Astrocyte of the spinal cord (primary cell): ENCODE results near the gene PRND.
A peak's percentile ranks its signal among the peaks of the same experiment; 100 is the strongest.
"Not testable (repeated sequence)": the region's sequence is repeated elsewhere in the genome, so short reads cannot be mapped to it uniquely, and the experiment has no call there.

Source experiments
- DNase-seq: peaks from one replicate; pipeline ENCODE4 v3.0.0; 2011; ENCODE audit warnings: low read depth, low spot score
- H3K4me3 ChIP-seq: 2 replicates; pipeline ENCODE4 v1.5.1; 2011; ENCODE audit warnings: low read depth, mild to moderate bottlenecking, low read length, moderate library complexity
- in situ Hi-C: cut with HindIII; loops from 2 replicates; pipeline ENCODE4 v1.10.0; 2017; ENCODE audit warnings: low sequenced_read_pairs
- TF ChIP-seq, protein P1 (sequence below): IDR thresholded peaks from 2 replicates; pipeline ENCODE4 v1.5.1; 2012; ENCODE audit warnings: low read depth, mild to moderate bottlenecking, low read length, inconsistent platforms

The PRND gene

DNA sequence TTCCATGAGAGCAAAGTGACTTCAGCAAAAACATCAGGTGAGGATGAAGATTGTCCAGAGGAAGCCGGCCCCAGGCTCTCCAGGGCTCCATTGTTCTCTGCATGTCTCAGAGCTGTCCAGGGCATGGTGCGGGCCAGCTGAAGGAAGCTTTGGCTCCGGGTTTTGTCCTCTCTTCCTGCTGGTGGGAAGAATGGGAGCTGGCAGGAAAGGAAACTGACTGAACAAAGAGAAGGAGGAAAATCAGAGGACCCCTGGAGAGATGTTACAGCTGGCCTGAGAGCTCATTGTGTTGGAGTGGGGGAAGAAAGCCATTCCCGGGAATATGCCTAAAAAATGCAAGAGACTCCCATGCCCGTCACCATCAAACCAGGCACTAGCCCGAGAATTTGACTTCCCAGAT is 27.1 kb downstream of the PRND start:
- DNase-seq: no peak
- TF ChIP-seq, protein P1, sequence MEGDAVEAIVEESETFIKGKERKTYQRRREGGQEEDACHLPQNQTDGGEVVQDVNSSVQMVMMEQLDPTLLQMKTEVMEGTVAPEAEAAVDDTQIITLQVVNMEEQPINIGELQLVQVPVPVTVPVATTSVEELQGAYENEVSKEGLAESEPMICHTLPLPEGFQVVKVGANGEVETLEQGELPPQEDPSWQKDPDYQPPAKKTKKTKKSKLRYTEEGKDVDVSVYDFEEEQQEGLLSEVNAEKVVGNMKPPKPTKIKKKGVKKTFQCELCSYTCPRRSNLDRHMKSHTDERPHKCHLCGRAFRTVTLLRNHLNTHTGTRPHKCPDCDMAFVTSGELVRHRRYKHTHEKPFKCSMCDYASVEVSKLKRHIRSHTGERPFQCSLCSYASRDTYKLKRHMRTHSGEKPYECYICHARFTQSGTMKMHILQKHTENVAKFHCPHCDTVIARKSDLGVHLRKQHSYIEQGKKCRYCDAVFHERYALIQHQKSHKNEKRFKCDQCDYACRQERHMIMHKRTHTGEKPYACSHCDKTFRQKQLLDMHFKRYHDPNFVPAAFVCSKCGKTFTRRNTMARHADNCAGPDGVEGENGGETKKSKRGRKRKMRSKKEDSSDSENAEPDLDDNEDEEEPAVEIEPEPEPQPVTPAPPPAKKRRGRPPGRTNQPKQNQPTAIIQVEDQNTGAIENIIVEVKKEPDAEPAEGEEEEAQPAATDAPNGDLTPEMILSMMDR: no peak
- in situ Hi-C loops: no loop called here
- no peak overlapping the region for H3K4me3 ChIP-seq

DNA sequence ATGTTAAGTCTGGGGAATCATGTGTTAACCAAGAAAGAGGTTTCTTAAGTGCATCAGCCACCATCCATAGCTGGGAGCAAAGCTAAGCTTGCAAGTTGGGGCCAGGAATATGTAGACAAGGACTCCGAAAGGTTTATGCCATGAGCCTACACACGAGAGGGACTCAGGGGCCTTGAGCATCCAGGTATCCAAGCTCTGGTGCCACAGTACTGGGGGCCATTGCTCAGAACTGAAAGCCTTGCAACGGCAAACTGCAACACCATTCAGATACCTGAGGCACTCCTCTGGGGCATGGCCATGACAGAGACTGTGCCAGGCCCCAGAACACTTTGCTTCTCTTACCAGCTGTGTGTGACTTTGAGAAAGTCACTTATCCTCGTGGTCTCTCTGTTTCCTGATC is 27.6 kb downstream of the PRND start:
- TF ChIP-seq, protein P1: no peak
- in situ Hi-C loops: no loop called here
- no peak overlapping the region for H3K4me3 ChIP-seq
- no peak for DNase-seq

DNA sequence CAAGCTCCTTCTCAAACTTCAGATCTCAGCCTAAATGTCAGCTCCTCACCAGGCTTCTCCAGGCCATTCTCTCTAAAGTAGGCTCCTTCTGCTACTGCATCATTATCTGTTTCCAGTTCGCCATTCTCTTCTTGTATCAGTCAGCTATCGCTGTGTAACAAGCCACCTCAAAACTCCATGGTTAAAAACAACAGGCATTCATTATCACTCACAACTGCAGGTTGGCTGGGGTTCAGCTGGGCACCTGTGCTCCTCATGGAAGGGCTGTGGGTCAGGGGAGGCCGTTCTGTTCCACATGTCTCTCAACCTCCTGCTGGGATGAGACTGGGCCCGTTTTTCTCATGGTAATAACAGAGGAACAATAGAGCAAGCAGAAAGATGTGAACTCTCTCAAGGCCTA is 28.7 kb downstream of the PRND start:
- TF ChIP-seq, protein P1: no peak

DNA sequence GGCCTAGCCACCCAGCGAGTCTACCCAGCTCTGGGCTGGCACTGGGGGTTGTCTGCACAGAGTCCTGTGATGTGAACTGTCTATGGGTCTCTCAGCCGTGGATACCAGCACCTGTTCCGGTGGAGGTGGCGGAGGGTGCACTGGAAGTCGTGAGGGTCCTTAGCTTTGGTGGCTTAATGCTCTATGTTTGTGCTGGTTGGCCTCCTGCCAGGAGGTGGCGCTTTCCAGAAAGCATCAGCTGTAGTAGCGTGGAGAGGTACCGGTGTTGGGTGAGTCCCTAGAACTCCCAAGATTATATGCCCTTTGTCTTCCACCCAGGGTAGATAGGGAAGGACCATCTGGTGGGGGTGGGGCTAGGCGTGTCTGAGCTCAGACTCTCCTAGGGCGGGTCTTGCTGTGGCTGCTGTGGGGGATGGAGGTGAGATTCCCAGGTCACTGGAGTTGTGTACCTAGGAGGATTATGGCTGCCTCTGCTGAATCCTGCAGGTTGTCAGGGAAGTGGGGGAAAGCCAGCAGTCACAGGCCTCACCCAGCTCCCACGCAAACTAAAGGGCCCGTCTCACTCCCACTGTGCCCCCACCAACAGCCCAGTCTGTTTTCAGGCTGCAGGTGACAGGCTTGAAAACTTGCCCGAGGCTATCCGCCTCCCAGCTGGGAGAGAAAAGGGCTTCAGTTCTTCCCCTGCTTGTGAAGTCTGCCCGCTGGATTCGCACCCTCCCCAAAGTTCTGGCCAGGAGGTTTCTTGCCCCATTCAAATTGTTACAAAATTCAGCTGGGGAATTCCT is 37.6 kb downstream of the PRND start:
- in situ Hi-C loops, DNase-seq: not testable (repeated sequence)
- TF ChIP-seq, protein P1: peak; percentile 19

More for the DNA sequence above, 28.7 kb downstream of the PRND start:
- in situ Hi-C loops: no loop called here
- H3K4me3 ChIP-seq: no peak overlapping the region
- no peak for DNase-seq

DNA sequence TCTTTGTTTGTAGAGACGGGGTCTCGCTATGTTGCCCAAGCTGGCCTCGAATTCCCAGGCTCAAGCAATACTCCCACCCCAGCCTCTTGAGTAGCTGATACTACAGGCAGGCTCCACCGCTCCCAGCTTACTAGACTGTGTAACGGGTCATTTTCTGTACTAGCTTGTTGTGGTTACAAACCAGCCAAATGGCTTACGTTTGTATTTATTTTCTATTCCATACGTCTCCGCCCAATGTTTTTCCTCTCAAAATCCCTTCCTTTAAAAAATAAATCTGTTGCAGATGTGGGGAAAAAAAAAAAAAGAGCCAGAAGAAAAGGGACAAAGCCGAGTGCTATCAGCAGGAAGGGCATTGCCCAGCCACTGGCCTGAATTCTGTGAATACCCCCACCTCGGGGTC is 41.6 kb downstream of the PRND start:
- H3K4me3 ChIP-seq: no peak overlapping the region
- TF ChIP-seq, protein P1: no peak
- DNase-seq: no peak
- in situ Hi-C loops: no loop called here

More for the DNA sequence above, 37.6 kb downstream of the PRND start:
- H3K4me3 ChIP-seq: not testable (repeated sequence)

DNA sequence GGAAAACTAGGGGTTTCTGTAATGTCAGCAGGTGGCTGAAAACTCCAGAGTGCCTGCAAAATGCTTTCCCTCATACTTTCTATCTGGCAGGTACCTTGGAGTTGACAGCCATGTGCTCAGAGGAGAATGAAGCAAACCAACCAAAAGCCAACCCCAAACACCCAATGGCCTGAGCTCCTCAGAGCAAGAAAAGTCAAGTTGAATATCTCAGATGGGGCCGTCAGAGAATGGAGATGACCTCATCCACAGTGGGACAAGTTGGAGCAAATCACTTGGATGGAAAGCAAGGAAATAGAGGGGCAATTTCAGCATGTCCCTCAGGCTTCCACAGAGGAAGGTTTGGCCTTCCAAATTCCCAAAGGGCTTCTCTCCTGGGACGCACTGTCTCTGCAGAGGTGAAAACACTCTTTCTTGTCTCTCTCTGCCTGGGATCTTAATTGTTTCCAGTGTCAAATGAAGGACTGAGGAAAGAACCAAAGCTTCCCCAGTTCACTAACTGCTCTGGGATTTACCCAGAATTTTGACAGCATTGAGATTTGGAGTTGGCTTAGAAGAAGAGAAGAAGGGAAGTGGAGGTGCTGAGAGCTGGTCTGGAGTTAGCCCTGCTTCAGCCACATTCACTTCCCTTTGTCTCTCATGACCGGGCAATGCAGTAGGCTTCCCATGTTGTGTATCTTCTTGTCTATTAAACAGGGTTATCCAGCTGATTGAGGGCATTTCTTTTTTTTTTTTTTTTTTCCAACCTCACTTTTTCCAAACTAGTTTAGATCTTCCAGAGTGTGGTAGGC is 42.2 kb downstream of the PRND start:
- DNase-seq: no peak
- in situ Hi-C loops: no loop called here
- no peak overlapping the region for H3K4me3 ChIP-seq
- TF ChIP-seq, protein P1: no peak
